ENCODE results near the gene C17orf114.
A peak's percentile ranks its signal among the peaks of the same experiment; 100 is the strongest.

The C17orf114 gene

GRCh38 chr17:4788159-4788806, 13.8 kb downstream of the C17orf114 start:
- Histone ChIP-seq H3K9me3 (no peaks in the 10 kb centered on the region), H3K27ac (no peak overlapping the region), H3K27me3 (peaks cover 29 to 74% of the 10 kb centered on the region in 2 donors), H3K4me3 (peak overlapping the region in 1 of 2 donors; percentile 73), H3K36me3 (no peaks in the 10 kb centered on the region), H3K4me1 (peaks cover 23 to 42% of the 10 kb centered on the region in 2 donors)
- DNase-seq: no peak
- TF ChIP-seq CTCF (IDR thresholded peaks at IDR 0.05): no peak
- intact Hi-C loops (cut with DNase I): no loop called here
- no peak for ATAC-seq

- Histone ChIP-seq H3K4me3 (peak overlapping the region in 1 of 2 donors; percentile 8), H3K27ac (no peak overlapping the region), H3K4me1 (peaks cover 23 to 42% of the 10 kb centered on the region in 2 donors), H3K9me3 (no peaks in the 10 kb centered on the region), H3K36me3 (no peaks in the 10 kb centered on the region), H3K27me3 (peaks cover 40 to 81% of the 10 kb centered on the region in 2 donors)
- DNase-seq: no peak
- intact Hi-C loops (cut with DNase I): no loop called here
- ATAC-seq: no peak
- no peak for TF ChIP-seq CTCF (IDR thresholded peaks at IDR 0.05)
These were observed 15.6 kb downstream of the C17orf114 start for GRCh38 chr17:4786516-4786915.

GRCh38 chr17:4786106-4786511, 16.0 kb downstream of the C17orf114 start, which contains the start of gene VMO1:
Gene VMO1, minus strand, starts transcription at chr17:4786364. Its CDS starts 12 bp downstream, at chr17:4786352.
- no peak for TF ChIP-seq CTCF (IDR thresholded peaks at IDR 0.05)
- H3K27me3 ChIP-seq: peaks cover 40 to 85% of the 10 kb centered on the region in 2 donors
- ATAC-seq: no peak

GRCh38 chr17:4785311-4786105, 16.6 kb downstream of the C17orf114 start:
- ATAC-seq: no peak
- Histone ChIP-seq H3K36me3 (no peaks in the 10 kb centered on the region), H3K4me3 (peak overlapping the region in 1 of 2 donors; percentile 8), H3K27me3 (peaks cover 40 to 89% of the 10 kb centered on the region in 2 donors), H3K27ac (no peak overlapping the region), H3K4me1 (peaks cover 23 to 39% of the 10 kb centered on the region in 2 donors), H3K9me3 (no peaks in the 10 kb centered on the region)
- DNase-seq: peak in 1 of 4 donors; percentile 81
- intact Hi-C loops (cut with DNase I): no loop called here
- TF ChIP-seq CTCF (IDR thresholded peaks at IDR 0.05): no peak

More at GRCh38 chr17:4786106-4786511, 16.0 kb downstream of the C17orf114 start, which contains the start of gene VMO1:
- no peak within 1 kb of the TSS for H3K27ac ChIP-seq
- intact Hi-C loops (cut with DNase I): no loop called here
- H3K36me3 ChIP-seq: no peaks in the 10 kb centered on the region
- peak in 1 of 4 donors; percentile 75 for DNase-seq
- H3K4me1 ChIP-seq: peaks cover 23 to 42% of the 10 kb centered on the region in 2 donors
- H3K9me3 ChIP-seq: no peaks in the 10 kb centered on the region
- peak within 1 kb of the TSS in 1 of 2 donors; percentile 8 for H3K4me3 ChIP-seq

- Histone ChIP-seq H3K36me3 (no peaks in the 10 kb centered on the region), H3K27ac (no peak overlapping the region), H3K4me3 (no peak overlapping the region), H3K9me3 (no peaks in the 10 kb centered on the region), H3K4me1 (peaks cover 16 to 22% of the 10 kb centered on the region in 2 donors), H3K27me3 (peaks cover 40 to 86% of the 10 kb centered on the region in 2 donors)
- TF ChIP-seq CTCF (IDR thresholded peaks at IDR 0.05): no peak
- peak; percentile 48 for ATAC-seq
- DNase-seq: peak in 2 of 4 donors; percentile 38 to 85
- intact Hi-C loops (cut with DNase I): no loop called here
These were observed 19.5 kb downstream of the C17orf114 start for GRCh38 chr17:4782652-4783051.

Data from left lung (tissue), 4 donors.